Measurements from ENCODE around the gene PIANP.

DNA sequence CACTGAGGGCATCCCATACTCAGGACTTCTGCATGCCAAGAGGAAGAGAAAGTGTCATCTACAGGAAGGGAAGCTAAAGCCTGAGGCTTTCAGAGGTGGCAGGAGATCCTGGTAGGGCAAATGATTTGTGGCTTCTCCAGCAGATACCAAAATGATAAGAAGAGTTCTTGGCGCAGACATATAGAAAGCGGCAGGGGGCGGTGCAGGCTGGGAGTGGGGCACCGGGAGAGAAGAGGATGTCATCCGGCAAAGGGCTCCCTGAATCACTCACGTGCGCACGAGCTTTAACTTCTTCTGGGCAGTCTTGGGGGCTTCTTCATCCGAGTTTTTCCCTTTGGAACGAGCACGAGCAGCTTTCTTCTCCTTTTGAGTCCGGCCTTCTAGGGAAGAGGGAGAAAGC lies 48.2 kb downstream of the PIANP start:
- TF ChIP-seq, protein P1, sequence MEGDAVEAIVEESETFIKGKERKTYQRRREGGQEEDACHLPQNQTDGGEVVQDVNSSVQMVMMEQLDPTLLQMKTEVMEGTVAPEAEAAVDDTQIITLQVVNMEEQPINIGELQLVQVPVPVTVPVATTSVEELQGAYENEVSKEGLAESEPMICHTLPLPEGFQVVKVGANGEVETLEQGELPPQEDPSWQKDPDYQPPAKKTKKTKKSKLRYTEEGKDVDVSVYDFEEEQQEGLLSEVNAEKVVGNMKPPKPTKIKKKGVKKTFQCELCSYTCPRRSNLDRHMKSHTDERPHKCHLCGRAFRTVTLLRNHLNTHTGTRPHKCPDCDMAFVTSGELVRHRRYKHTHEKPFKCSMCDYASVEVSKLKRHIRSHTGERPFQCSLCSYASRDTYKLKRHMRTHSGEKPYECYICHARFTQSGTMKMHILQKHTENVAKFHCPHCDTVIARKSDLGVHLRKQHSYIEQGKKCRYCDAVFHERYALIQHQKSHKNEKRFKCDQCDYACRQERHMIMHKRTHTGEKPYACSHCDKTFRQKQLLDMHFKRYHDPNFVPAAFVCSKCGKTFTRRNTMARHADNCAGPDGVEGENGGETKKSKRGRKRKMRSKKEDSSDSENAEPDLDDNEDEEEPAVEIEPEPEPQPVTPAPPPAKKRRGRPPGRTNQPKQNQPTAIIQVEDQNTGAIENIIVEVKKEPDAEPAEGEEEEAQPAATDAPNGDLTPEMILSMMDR (IDR thresholded peaks at IDR 0.05), result no peak
- TF ChIP-seq SIN3A (IDR thresholded peaks at IDR 0.05; ENCODE audit: borderline replicate concordance, insufficient read depth, low read depth, low read length) (no peak), POLR2AphosphoS5 (IDR thresholded peaks at IDR 0.05; ENCODE audit: low read depth, low read length) (no peak), TCF7L2 (IDR thresholded peaks at IDR 0.05; ENCODE audit: low read depth, low read length) (no peak)
- TF ChIP-seq, protein P2, sequence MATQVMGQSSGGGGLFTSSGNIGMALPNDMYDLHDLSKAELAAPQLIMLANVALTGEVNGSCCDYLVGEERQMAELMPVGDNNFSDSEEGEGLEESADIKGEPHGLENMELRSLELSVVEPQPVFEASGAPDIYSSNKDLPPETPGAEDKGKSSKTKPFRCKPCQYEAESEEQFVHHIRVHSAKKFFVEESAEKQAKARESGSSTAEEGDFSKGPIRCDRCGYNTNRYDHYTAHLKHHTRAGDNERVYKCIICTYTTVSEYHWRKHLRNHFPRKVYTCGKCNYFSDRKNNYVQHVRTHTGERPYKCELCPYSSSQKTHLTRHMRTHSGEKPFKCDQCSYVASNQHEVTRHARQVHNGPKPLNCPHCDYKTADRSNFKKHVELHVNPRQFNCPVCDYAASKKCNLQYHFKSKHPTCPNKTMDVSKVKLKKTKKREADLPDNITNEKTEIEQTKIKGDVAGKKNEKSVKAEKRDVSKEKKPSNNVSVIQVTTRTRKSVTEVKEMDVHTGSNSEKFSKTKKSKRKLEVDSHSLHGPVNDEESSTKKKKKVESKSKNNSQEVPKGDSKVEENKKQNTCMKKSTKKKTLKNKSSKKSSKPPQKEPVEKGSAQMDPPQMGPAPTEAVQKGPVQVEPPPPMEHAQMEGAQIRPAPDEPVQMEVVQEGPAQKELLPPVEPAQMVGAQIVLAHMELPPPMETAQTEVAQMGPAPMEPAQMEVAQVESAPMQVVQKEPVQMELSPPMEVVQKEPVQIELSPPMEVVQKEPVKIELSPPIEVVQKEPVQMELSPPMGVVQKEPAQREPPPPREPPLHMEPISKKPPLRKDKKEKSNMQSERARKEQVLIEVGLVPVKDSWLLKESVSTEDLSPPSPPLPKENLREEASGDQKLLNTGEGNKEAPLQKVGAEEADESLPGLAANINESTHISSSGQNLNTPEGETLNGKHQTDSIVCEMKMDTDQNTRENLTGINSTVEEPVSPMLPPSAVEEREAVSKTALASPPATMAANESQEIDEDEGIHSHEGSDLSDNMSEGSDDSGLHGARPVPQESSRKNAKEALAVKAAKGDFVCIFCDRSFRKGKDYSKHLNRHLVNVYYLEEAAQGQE (IDR thresholded peaks at IDR 0.05; ENCODE audit: insufficient read depth in 1 of 2, low read depth in 2 of 2, low read length in 1 of 2), result no peak

All from Panc1 (cell line).